ENCODE measurements around the gene CCDC88A. TPM values are rescaled to one million over a fixed set of nuclear protein-coding genes. Genes with fewer than 3 reads are reported as not detected.
"Not testable (repeated sequence)": the region's sequence is repeated elsewhere in the genome, so short reads cannot be mapped to it uniquely, and the experiment has no call there.

The CCDC88A gene
- total RNA-seq, 1 donor from 2014 or later = 29.1 TPM

DNA sequence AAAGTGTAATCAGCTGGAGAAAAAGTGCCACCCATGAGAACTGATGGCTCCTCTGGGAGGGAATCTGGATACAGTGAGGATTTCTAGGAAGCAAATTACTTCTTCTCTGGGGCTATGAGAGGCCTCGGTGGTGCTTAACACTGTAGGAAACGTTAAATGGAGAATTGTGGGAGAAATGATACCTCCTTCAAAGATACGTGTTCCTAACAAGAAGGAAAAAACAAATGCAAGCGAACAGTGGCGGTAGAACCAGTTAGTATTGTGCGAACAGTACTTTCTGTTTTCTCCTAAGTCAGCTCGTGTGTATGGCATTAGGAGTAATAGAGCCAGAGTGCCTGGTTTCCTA, 150.0 kb downstream of the CCDC88A start:
- no peak for DNase-seq (ENCODE audit: low spot score)
- intact Hi-C loops (cut with DNase I) = loop anchor here (1.0 to 2.0 kb wide), 3 partner anchors 13 to 150 kb away; partner anchors contain the start of genes CCDC88A, CLHC1 and RPS27A

- intact Hi-C loops (cut with DNase I) = loop anchor here (1.0 to 2.0 kb wide), 3 partner anchors 13 to 150 kb away; partner anchors contain the start of genes CCDC88A, CLHC1 and RPS27A
- peak; percentile 97 for DNase-seq (ENCODE audit: low spot score)
These were observed 150.6 kb downstream of the CCDC88A start, which contains the start of gene MTIF2 for GRCh38 chr2:55268907-55269644. Gene MTIF2 (minus strand): TSS chr2:55269231. CDS start chr2:55263858, 5,373 bp downstream.

DNA sequence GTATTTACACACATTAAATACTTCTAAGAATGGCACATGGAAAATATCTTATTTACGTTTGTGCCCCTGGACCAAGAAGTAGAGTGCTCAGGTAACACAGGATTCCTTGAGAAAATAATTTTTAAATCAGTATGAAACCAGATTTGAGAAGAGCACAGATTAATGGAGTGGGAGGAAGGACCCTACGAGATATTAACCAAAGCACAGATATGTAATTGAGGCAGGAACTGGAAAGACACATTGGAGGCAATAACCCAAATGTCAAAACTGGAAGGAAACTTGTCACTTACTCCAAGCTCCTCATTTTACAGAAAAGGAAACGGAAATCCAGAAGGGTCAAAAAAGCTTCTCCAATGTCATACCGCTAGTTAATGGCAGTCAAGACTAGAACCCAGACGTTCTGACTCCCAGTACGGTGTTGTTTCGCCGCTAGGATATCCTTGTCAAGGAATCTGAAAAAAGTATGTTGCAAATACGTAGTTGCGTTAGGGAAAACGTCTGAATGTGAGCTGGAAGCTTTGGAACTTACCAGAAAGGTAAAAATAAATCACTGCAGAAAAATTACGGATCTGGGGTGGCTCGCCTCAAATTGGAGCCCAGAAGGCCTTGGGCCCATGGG, 151.3 kb downstream of the CCDC88A start:
- no peak for DNase-seq (ENCODE audit: low spot score)
- intact Hi-C loops (cut with DNase I) = loop anchor here (2.0 kb wide), 1 partner anchor 36 kb away; the partner anchor contains the start of genes CLHC1 and RPS27A

GRCh38 chr2:55259586-55259985, 160.1 kb downstream of the CCDC88A start:
- DNase-seq (ENCODE audit: low spot score); intact Hi-C loops (cut with DNase I): not testable (repeated sequence)

DNA sequence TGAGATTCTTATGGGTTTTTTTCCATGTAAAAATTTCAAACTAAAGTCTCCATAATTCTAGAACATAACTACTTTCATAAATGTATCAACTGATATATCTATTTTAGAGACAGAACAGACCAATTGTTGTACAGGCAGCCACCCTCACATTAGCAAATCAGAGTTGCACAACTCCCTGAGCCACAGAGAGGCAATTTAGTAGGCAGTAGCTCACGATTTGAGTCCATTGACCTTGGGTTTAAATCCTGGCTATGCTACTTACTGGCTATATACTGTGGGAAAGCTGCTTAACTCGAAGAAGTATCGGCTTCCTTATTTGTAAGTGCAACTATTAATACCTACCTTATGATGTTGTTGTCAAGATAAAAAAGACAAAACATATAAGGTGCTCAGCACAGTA, 166.8 kb downstream of the CCDC88A start:
- intact Hi-C loops (cut with DNase I) = no loop called here

GRCh38 chr2:55247025-55247424, 172.6 kb downstream of the CCDC88A start:
- intact Hi-C loops (cut with DNase I) = no loop called here
- DNase-seq (ENCODE audit: low spot score) = no peak

More for the DNA sequence above, 166.8 kb downstream of the CCDC88A start:
- no peak for DNase-seq (ENCODE audit: low spot score)

DNA sequence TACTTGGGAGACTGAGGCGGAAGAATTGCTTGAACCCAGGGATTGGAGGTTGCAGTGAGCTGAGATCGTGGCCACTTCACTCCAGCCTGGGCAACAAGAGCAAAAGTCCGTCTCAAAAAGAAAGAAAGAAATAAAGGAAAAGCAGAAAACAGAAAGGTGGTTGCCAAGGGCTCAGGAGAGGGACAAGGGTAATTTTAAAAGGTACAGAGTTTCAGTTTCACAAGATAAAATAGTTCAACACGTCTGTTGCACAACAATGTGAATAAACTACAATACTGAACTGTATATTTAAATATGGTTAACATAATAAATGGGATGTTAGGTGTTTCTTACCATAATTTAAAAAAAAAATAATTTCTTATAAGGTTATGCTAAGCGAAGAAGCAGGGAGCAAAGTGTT, 174.2 kb downstream of the CCDC88A start:
- intact Hi-C loops (cut with DNase I) = no loop called here

GRCh38 chr2:55242617-55243016, 177.0 kb downstream of the CCDC88A start:
- intact Hi-C loops (cut with DNase I) = no loop called here

More for the DNA sequence above, 174.2 kb downstream of the CCDC88A start:
- DNase-seq (ENCODE audit: low spot score) = no peak

DNA sequence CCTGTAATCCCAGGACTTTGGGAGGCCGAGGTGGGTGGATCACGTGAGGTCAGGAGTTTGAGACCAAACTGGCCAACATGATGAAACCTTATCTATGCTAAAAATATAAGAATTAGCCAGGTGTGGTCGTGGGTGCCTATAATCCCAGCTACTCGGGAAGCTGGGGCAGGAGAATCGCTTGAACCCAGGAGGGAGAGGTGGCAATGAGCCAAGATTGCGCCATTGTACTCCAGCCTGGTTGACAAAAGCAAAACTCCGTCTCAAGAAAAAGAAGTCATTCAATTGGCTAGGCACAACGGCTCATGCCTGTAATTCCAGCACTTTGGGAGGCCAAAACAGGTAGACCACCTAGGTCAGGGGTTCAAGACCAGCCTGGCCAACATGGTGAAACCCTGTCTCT, 178.1 kb downstream of the CCDC88A start:
- DNase-seq (ENCODE audit: low spot score); intact Hi-C loops (cut with DNase I): not testable (repeated sequence)

More at GRCh38 chr2:55242617-55243016, 177.0 kb downstream of the CCDC88A start:
- DNase-seq (ENCODE audit: low spot score) = no peak

- intact Hi-C loops (cut with DNase I) = no loop called here
- no peak for DNase-seq (ENCODE audit: low spot score)
These were observed 179.9 kb downstream of the CCDC88A start for GRCh38 chr2:55239656-55240222.

Other genes with a start within 250 kb of the CCDC88A start
- 8.6 TPM for gene CLHC1, start 187.6 kb downstream of the CCDC88A start, total RNA-seq
- 395 TPM for gene RPS27A, start 187.2 kb downstream of the CCDC88A start, total RNA-seq
- gene MTIF2, start 150.6 kb downstream of the CCDC88A start, total RNA-seq = 40.8 TPM
- gene CFAP36, start 99.9 kb upstream of the CCDC88A start, total RNA-seq = 23.0 TPM
- 29.6 TPM for gene PPP4R3B, start 197.8 kb upstream of the CCDC88A start, total RNA-seq